ENCODE measurements around the gene TAF4.
A peak's percentile ranks its signal among the peaks of the same experiment; 100 is the strongest.

- TF ChIP-seq CTCF (IDR thresholded peaks at IDR 0.05 in 4 of 5, conservative IDR thresholded peaks at IDR 0.05 in 1 of 5) (peak; percentile 57 to 67 (median 60)), POLR2A (IDR thresholded peaks at IDR 0.05) (no peak)
These were observed 54.9 kb downstream of the TAF4 start for GRCh38 chr20:62010551-62011402.

Data from gastrocnemius medialis (tissue), 4 donors.